ENCODE results near the gene DUSP18.
"Not testable (repeated sequence)": the region's sequence is repeated elsewhere in the genome, so short reads cannot be mapped to it uniquely, and the experiment has no call there.

The DUSP18 gene

GRCh38 chr22:30640361-30640760 is 27.3 kb downstream of the DUSP18 start:
- no peak for DNase-seq (ENCODE audit: low read depth, low spot score)

- no peak for DNase-seq (ENCODE audit: low read depth, low spot score)
These were observed 30.0 kb downstream of the DUSP18 start for GRCh38 chr22:30637701-30638114.

GRCh38 chr22:30636226-30637077 is 31.2 kb downstream of the DUSP18 start:
- DNase-seq (ENCODE audit: low read depth, low spot score) = no peak

DNA sequence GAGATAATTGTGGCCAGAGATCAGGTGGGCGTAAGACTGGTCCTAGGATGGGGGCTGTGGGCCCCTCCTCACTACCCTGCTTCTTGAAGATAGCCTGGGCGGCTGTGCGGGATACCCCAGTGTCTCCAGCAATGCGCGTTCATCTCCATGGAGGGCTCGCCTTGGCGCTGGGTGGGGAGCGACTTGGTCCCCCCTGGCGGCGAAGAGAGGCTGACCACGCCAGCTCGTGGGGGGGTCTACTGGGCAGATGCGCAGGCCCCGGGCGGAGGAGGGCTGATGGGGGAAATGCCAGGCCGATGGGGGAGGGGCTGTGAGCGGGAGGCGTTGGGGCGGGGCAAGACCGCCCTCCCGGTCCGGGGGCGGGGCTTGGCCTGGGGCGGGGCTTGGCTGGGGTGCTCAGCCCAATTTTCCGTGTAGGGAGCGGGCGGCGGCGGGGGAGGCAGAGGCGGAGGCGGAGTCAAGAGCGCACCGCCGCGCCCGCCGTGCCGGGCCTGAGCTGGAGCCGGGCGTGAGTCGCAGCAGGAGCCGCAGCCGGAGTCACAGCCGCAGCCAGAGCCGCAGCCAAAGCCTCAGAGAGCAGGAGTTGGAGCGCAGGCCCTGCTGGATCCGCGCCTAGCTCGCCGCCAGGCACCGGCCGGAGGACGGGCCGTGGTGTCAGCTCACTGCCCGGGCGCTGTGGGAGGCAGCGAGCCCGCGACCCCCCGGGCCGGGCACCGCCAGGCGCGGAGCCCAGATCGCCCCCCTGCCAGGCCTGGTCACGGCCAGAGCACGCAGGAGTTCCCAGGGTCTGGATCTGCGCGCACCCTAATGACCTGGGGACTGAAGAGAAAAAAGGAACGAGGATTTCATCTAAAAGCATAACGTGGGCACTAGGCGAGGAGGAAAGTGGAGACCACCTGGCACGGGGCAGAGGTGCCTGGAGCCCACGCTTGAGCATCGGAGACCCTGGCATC is 32.1 kb downstream of the DUSP18 start, which contains the start of gene SLC35E4:
SLC35E4 (plus strand) TSS at position 509 of the 953 bp plus-strand sequence. CDS start 670 bp downstream, outside the sequence.
- DNase-seq (ENCODE audit: low read depth, low spot score) = peak; percentile 43

DNA sequence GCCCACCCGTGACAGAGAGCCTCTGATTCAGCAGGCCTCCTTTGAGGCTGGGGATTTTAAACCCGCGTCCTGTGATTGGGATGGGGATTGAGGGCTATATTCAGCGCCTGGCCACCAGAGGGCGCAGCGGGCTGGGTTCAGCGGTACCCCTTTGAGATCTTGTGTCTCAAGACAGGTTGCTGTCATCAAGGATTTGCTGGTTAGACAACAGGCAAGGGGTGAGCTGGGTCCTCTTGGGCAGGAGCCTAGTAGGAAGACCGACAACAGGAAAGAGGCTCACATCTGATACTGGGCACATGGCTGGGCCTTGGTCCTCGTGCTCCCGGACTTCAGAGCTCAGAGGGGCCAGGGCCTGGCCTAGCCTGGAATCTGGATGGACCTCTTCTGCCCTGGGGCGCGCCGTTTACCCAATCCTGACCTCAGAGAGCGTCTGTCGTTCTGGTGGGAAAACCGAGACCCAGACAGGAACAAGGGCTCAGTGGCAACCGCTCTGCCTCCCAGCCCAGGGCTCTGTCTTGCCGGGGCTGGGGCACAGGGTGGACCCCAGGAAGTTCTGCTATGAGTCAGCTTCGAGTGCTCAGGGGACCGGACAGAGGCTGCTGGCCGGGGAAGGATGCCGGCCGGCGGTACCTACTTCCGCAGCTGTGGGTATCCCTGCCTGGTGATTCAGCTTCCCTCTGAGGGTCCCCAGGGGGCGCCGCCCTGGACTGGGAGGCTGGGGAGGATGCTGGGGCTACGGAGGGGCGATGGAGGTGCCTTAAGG is 33.0 kb downstream of the DUSP18 start:
- DNase-seq (ENCODE audit: low read depth, low spot score) = peak; percentile 73

- DNase-seq (ENCODE audit: low read depth, low spot score) = not testable (repeated sequence)
These were observed 36.2 kb downstream of the DUSP18 start for GRCh38 chr22:30631469-30631868.

GRCh38 chr22:30628491-30628890 is 39.2 kb downstream of the DUSP18 start:
- no peak for DNase-seq (ENCODE audit: low read depth, low spot score)

GRCh38 chr22:30627471-30627870 is 40.2 kb downstream of the DUSP18 start:
- no peak for DNase-seq (ENCODE audit: low read depth, low spot score)

DNA sequence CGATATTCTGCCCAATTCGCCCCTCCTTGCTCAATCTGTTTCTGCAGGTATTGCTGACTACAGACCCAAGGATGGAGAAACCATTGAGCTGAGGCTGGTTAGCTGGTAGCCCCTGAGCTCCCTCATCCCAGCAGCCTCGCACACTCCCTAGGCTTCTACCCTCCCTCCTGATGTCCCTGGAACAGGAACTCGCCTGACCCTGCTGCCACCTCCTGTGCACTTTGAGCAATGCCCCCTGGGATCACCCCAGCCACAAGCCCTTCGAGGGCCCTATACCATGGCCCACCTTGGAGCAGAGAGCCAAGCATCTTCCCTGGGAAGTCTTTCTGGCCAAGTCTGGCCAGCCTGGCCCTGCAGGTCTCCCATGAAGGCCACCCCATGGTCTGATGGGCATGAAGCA is 41.3 kb downstream of the DUSP18 start:
- DNase-seq (ENCODE audit: low read depth, low spot score) = no peak

DNA sequence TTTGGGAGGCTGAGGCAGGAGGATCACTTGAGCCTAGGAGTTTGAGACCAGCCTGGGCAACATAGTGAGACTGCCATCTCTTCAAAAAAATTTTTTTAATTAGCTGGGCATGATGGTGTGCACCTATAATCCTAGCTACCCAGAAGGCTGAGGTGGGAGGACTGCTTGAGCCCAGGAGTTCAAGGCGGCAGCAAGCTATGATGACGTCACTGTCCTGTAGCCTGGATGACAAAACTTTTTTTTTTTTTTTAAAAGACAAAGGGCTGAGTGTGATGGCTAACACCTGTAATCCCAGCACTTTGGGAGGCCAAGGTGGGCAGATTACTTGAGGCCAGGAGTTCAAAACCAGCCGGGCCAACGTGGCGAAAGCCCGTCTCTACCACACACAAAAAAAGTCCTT is 47.8 kb downstream of the DUSP18 start:
- DNase-seq (ENCODE audit: low read depth, low spot score) = not testable (repeated sequence)

DNA sequence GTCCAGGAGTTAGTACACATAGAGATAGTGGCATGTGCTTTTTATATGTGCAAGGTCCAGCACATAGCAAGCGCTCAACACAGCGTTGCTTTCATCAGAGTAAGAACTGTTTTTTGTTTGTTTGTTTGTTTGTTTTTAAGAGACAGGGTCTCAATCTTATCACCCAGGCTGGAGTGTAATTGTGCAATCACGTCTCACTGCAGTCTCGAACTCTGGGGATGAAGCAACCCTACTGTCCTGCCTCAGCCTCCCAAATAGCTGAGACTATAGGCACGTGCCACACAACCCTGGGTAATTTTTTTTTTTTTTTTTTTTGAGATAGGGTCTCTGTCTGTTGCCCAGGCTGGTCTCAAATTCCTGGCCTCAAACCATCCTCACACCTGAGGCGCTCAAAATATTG is 49.9 kb downstream of the DUSP18 start:
- no peak for DNase-seq (ENCODE audit: low read depth, low spot score)

DNA sequence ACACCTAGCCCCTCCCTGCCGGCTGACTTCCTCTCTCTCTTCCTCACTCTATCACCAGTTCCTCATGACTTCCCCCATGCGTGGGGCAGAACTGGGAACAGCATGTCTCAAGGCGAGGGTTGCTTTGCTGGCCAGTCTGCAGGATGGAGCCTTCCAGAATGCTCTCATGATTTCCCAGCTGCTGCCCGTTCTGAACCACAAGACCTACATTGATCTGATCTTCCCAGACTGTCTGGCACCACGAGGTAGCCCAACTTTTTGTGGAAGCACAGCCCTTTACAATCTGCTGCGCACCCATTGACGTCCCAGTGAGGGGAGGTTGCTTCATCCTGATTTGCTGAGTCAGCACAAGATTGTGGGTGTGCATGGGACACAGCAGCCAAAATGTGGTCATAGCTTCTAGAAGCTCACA is 52.1 kb downstream of the DUSP18 start:
- DNase-seq (ENCODE audit: low read depth, low spot score) = no peak

DNA sequence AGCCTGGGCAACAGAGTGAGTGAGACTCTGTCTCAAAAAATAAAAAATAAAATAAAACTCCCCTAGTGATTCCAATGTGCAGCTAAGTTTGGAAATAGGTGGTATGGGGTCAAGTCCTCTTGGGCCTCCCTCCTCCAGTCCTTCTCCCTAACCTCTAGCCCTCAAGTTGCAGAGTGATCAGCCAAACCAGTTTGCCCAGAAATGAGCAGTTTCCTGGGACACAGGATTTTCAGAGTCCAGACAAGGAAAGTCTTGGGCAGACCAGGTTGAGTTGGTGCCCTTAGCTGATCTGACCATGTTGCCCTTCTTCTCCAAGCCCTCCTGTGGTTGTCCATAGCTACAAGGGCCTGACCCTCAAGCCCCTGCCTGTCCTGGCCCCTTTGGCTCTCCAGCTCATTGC is 52.8 kb downstream of the DUSP18 start:
- DNase-seq (ENCODE audit: low read depth, low spot score) = no peak

GRCh38 chr22:30614268-30614667 is 53.4 kb downstream of the DUSP18 start:
- no peak for DNase-seq (ENCODE audit: low read depth, low spot score)

DNA sequence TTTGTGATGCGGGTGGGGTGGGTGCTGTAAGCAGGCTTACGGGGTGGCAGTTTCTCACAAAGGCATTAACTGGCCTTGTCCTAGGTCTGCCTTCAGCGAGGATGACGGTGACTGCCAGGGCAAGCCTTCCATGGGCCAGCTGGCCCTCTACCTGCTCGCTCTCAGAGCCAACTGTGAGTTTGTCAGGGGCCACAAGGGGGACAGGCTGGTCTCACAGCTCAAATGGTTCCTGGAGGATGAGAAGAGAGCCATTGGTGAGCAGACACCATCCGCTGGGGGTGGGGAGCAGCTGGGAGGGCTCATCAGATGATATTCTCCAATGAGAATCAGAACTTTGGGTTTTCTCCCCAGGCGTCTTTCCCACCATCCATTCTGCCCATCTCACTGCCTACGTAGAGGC is 54.9 kb downstream of the DUSP18 start:
- no peak for DNase-seq (ENCODE audit: low read depth, low spot score)

All from brain pericyte (primary cell).